Effector CD4-positive, alpha-beta T cell (primary cell): Measurements from ENCODE around the gene VOPP1.
A peak's percentile ranks its signal among the peaks of the same experiment; 100 is the strongest.

Source experiments
- DNase-seq: peaks from one replicate; pipeline ENCODE4 v3.0.0-alpha.2; 2020

The VOPP1 gene

DNA sequence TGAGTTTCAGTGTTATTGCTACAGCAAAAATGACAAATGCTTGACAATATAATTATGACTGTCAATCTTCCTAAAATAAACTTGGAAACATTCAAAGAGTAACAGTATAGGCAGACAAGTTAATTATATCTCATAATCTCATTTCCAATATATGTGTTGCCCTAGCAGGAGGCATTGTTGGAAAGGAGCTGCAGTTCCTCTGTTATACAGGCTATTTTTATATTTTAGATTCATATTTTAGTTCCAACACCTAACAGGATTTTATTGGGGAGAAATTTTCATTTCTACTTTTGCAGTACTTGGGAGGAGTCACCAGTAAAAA lies 19.3 kb downstream of the VOPP1 start:
- no peak for DNase-seq

DNA sequence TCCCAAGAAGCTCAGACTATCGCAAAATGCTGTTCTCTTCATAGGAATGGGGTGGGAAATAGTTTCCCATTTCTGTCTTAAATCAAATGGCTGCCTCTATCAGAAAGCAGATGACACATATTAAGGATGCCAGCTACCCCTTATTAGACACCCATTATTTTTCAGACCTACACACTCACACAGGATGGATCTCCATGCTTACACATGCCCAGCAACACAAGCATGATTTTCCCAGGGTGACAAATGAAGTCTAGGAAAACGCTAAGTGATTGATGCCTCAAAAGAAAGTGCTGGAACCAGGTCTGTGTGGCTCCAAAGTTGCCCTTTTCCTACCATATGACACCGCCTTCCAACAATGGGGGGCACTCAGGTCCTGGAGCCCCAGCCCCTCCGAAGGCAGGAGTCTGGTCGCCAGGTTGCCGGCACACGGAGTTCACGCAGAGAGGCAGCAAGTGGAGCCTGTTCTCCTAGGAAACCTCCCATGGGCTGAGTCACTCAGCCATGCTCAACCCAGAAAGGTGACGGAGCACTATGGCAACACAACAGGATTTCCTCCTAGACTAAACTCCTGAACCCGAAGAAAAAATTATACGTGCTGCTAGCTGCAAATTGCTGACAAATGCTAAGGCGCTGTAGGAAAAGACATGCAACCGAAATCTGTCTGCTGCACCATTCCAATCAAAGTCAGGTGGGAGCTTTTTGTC lies 19.8 kb downstream of the VOPP1 start:
- DNase-seq = no peak

DNA sequence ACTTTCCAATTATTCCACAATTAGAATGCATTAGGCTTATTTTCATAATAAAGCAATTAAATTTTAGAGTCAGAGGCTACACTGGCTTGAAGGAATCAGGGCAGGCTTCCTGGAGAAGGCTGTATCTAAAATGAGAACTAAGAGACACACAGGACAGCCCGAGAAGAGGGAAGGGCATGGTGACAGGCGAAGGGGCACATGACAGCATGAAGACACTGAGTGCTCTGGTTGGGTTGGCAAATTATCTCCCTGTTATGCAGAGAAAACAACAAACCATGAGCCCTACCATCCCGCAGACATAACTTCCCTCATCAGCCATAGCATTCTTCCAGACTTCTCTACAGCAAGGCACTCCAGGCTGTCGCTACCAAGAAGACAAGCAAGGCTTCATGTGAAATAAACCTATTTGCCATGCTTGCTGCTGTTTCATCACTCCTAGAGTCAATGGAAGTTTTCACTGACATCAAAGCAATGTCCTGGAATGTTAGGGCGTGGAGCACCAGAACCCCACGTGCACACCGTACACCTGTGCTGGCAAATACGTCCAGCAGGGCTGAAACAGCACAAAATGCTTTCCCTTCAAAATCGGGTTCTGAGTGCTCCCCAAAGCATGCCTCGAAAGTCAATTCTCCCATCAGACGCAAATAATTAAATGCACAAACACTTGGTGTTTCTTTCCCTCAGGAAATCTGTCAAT lies 21.3 kb downstream of the VOPP1 start:
- no peak for DNase-seq

DNA sequence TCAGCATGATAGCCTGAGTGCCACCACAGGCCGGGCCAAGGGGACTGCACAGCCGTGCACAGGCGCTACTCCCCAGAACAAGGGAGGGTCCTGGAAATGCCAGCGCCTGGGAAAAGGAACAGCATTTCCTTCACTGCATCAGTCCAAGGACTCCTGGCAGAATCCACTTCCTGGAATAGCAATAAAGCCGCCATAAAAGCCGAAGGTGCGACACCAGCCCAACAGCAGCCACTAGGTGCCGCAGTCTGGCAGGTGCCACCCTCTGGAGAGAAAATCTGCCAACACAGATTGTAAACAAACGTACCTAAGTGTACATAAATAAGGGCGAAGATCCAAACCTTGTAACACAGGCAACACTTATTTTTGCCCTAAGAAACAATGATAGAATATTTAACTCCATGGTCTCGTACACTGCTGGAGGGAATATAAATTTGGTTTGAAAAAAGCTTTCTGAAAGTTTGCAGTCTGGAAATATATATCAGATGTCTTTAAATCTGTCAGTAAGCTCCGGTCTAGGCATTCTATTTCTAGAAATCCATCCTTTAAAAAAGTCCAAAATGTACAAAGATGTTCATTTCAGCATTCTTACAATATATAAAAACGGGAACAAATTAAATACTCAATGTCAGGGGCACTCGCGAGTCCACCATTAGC lies 22.2 kb downstream of the VOPP1 start:
- no peak for DNase-seq

DNA sequence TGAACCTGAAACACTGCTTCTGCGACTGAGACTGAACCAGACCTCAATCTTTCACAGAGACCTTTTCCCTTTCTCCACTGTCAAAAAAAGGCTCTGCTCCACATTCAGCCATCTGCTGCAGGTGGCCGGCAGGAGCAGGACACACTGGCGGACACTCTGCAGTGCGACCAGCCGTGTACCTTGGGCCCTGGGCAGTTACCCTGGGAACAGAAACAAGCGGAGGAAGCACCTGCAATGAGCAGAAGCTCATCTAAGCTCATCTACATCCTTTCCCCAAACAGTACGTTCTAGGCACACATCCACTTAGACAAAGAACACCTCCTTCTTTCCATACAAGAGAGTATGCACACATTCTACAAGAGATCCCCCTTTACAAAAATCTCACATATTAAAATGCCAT lies 22.8 kb downstream of the VOPP1 start:
- no peak for DNase-seq

DNA sequence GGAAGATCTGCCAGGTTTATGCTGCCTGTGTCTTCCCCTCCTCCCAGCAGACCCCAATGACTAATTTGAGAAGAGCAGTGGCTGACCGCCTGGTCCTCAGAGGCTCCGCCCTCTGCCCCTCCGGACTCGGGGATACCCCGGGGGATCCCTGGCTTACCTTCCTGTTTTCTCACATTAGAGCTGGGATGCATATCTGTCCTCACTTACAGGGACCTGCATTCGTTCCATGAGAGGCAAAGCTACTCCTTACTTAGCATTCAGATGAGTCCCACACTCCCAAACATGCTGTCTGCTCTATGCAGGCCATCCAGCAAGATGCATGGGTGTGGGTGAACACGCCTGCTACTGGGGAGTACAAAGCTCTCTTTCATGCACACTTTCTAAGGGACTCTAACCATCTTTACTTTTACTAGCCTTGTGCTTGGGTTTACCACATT lies 24.0 kb downstream of the VOPP1 start:
- no peak for DNase-seq

DNA sequence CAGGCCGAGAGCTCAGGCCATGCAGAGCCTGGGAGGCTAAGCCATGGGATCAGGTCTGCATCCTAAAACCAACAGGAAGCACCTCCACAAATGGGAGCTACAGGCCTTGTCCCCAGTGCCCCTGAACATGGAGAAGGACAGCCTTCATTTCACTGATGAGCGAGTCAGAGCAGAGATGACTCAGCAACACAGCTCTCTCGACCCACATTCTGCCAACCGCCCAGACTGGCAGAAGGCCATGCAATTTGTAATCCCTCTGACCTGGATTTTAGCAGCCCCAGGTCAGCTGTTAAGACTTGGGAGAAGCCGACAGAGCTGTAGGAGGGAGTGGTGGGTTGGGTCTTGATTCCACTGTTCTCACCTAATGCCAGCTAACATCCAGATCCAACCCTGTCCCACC lies 25.5 kb downstream of the VOPP1 start:
- no peak for DNase-seq

DNA sequence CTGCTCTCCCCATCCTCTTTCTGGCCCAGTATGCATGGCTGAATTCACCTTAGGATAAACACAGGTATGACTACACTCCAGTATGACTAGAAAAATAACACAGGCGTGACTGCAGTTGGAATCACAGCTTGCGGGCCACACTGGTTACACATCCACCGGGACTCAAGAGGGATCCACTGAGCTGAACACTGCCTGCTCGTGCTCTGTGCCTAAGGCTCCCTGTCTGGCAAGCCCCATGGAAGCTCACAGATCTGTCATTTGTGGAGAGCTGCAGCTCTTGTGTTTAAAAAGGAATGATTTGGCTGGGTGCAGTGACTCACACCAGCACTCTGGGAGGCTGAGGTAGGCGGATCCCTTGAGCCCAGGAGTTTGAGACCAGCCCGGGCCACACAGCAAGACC lies 26.8 kb downstream of the VOPP1 start:
- DNase-seq = no peak

DNA sequence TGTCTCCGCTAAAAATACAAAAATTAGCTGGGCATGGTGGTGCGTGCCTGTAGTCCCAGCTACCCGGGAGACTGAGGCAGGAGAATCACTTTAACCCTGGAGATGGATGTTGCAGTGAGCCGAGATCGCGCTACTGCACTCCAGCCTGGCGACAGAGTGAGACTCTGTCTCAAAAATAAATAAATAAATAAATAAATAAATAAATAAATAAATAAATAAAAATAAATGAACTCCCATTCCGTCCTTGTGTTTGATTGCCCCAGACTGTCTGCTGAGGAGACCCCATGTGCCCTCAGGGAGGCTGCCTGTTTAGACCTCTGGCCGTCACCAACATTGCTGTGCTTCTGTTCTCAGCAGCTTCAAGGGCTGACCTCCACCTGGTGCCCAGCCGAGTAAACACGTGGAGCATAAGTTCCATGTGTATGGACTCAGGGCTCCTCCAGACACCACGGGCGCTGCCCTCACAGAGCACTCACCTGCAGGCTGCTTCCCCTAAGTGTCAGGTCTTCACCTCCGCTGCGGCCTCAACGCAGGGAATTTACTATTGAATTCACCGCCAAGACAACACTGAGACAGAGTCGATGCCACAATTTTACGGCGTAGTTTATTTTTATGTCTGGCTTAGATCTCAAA lies 32.0 kb downstream of the VOPP1 start:
- DNase-seq = no peak

DNA sequence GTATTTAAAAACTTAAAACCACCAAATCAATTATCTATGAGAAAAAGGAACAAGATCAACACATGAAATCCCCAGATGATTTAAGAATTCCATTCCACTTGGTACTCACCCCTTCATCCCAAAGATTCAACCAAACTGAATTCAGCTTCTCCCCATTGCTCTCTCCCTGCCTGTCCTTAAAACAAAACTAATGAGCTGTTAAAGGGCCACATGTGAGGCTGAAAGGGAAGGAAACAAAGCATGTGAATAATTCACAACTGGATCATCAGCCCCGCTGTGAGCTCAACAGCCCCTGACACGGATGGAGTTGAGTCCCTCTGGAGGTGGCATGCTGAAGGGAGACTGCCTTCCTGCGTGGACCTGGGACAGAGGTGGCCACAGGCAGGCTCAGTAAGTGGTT lies 32.9 kb downstream of the VOPP1 start:
- no peak for DNase-seq

DNA sequence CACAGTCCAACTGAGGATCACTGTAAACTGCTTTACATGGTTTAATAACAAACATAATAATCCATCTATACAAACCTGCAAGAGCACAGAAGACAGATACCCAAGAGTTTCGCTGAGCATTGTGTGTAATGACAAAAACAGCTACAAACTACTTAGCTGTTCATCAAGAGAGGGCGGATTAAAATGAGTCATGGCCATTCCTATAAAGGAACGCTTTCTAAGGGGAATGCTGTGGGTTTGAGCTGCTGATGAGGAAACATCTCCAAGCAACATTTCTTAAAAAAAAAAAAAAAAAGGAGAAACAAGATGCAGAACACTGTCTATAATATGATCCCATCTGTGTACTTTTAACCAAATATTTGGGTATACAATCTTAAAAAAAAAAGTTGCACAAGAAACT lies 33.8 kb downstream of the VOPP1 start:
- no peak for DNase-seq

DNA sequence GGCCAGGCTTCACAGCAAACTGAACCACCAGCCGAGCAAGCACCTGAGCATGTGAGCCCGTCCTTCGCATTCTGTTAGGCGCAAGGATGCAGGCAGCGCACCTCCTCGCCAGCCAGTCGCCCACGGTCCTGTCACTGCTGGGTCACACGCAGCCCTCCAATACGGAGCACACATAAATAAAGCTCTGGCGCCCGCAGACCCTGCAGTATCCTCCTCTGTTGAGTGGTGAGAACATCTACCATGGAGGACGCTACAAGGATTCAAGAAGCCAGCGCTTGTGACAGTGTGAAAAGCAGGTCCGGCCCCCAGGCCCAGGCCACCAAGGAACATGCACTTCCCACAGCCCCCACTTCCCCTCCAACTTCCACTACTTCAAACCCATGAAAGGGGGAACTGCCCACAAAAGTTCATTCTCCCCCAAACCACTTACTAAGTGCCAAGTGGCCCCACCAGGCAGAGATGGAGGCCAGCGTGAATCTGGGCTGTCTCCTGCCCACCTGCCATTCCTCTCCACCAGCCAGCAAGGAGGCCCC lies 34.8 kb downstream of the VOPP1 start:
- DNase-seq = no peak

DNA sequence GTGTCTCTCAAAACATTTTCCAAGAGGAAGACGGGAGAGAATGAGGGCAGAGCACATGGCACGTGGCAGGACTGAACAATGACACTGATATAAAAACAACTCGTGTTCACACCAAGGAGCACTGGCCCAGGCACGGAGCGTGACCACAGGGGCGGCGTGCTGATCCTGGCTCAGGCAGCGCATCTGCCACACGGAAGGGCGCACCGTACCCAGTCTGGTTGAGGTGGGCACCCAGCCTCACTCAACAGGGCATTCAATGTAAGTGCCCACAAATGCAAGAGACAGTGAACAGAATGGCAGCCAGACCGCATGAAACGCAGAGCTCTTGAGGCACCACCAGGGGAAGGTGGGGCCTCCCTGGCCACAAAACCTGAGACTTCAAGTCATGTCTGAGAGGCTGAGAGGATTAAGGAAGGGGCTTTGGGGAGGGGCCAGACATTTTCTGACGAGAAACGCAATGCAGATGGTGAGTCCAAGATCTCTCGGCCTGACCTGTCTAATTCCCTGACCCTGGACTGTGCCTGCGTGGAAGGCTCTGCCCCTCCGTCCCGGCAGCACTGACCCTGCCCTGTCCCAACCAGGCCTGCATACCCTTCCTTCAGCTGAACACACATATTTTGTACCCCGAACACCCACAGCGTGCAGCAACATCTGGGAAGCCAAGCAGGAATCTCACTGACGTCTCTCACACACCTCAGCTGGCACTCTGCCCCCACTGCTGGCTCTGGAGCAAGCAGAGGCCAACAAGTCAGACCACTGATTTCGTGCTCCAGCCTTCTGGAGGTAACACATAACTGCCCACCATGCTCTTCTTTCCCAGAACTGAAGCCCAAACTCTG lies 35.5 kb downstream of the VOPP1 start:
- DNase-seq = no peak

DNA sequence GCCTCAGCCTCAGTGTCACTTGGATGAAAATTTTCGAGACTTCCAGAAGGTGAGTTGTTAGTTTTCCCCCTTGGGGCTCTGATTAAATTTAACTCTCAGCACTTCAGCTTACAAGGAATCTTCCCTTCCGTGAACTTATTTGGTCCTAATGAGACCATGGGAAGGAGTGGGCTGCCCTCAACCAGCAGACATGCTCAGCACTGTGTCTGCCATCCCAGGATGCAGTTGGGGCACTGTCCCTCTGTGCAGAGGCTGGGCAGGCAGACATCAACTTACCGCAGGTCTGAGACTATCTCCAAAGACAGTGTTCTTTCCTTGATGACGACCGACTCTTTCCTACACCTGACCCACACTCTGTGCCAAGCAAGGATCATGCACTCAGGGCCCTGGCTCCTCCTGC lies 36.7 kb downstream of the VOPP1 start:
- DNase-seq = no peak

DNA sequence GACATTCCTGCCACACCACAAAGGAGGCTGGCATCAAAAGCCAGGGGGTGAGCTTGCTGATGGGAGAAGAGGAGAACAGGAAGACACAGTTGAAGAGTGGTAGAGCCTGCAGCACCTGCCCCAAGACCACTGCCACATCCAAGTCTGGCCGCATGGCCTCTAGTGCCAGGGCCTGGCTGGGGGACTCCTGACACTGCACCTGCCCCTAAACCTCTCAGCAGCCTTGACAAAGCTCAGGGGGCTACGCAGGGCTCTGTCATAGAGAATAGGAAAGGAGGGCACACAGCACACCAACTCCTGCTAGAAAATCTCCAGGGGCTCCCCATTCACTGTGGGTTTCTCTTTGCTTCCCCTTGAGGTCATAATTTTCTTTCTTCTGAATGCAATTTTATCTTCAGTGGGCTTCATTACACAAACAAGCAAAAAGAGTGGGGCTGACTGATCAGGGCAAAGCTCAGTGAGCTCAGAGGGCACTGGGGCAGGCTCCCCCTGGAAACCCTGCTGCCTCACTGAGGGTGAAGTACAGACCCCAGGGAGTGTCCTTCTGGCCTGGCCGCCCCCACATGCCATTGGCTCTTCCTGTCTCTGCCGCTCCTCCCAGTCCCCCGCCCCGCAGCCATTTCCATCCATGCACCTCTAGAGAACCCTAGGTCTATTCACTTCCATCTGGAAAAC lies 37.2 kb downstream of the VOPP1 start:
- DNase-seq = no peak

DNA sequence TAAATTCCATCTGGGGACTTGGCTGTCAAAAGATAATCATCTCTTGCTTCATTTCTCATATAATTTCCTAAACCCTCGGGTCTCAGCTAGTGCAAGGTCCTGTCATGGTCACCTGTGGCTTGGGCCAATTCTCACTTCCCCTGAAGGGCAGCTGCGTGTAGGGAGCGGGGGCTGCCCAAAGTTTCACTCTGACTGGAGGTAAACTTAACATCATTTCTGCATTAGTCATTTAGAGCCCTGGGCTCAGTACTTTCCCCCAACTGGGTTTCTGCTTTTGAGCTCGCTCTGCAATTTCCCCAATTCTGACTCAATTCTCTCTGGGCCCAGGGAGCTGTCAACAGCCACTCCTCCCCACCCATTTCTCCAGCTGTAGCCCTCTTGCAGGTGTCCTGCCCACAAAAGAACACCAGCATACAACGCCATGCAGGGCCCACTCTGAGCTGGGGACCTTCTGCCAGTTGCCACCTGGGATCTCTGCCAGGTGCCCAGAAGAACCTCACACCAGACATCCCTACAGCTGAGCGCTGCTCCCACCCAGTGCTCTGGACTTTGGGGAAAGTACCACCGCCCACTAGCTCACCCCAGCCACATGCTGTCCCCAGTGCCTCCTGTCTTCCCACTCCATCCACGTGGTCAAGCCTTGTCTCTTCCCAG lies 37.9 kb downstream of the VOPP1 start:
- peak; percentile 33 for DNase-seq

DNA sequence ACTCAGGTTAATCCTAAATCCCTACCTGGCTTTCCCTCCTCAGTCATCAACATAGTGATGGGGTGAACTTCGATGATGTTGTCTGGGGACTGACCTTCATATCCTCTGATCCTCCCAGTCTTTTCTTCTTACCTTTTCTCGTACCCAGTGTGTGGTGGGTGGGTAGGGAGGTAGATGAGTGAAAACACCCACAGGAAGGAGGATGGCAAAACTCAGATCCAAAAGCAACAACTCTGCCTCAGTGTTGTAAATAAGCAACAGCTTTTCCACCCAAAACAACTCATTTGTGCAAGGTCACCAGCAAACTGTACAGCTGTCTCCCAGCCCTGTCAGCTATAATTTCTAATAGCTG lies 38.6 kb downstream of the VOPP1 start:
- DNase-seq = no peak

DNA sequence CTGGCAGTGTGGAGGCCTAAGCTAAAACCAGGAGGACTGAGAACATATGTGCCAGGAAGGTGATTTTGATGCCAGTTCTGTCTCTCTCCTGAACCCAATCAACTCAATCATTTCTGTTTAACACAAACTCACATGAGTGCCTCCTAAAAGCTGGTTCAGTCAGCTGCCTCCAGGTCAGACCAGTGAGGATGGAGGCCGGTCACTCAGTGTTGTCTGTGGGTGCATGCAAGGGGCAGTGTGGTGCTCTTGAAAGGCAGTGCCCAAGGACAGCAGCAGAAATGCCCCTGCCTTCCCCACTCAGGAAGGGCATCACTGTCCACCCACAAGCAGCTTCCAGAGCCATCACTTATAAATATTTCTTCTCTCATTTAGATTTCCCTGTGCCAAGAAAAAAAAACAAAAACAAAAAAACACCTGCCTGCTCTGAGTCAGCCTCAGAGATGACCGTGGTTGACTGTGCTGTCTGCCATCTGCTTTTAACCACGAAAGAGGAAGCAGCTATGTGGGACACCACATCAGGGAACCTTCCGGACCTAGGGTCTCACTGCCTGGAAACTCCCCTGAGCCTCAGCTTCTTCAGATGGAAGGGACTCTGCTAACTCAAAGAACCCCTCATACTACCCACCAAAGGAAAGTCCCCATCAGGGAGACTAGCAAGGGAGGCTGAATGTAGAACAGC lies 39.1 kb downstream of the VOPP1 start:
- peak; percentile 67 for DNase-seq

DNA sequence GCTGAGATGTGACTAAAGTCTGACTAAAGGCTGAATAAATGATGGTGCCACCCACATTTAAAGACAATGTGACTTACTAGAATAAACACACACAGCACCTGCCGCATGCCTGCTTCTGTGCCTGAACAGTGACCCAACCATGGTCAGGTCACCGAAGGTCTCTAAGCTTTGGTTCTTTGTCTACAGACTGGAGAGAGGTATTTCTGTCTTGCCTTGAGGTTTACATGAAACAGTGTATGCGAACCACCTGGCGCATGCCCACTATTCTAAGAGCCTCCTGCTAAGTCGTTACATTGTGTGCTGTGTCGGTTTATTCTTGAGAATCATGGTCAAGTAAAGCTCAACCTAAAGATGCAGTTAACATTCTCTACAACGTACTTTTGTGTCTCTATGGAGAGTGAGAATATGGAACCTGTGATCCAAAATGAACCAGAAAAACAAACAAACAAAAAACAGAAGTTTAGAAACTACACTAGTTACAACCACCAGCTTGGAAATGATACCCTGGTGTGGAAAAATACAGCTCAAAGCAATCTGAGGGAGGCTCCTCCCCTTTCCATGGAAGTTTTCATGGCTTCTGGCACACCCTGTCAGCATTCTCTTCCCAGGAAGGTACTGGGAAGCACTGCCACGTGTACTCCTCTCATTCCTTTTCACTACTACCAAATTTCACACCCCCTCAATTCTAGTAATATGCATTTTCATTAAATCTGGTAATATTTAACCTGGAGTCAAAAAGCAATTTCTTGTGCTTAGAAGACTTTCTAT lies 40.0 kb downstream of the VOPP1 start:
- no peak for DNase-seq

DNA sequence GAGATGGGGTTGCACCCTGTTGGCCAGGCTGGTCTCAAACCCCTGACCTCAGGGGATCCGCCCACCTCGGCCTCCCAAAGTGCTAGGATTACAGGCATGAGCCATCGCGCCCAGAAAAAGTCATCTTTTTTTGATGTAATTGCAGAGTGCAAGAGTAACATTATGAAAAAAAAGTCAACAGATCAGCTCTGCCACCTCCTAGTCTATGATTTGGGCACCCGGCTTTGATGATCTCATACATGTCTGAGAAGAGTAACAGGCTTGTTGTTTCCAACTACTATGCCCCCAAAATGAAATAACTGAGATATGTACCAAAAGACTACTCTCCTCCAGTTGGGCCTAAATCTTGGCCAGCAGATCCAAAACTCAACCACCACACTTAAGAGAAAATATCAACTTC lies 40.8 kb downstream of the VOPP1 start:
- no peak for DNase-seq
